DMS 273 treated with DMSO at 0.1 percent for 48 hours (cell line): ENCODE results near the gene PPP1R7.

Source experiments
- DNase-seq: peaks from one replicate; lab custom pipeline; 2025; lab: John Stamatoyannopoulos, UW

Gene PPP1R7

GRCh38 chr2:241228860-241229516, 78.7 kb downstream of the PPP1R7 start:
- DNase-seq: no peak

- no peak for DNase-seq
These were observed 79.5 kb downstream of the PPP1R7 start for GRCh38 chr2:241229563-241230401.

- DNase-seq: no peak
These were observed 80.2 kb downstream of the PPP1R7 start for GRCh38 chr2:241230435-241230834.

- no peak for DNase-seq
These were observed 82.7 kb downstream of the PPP1R7 start for GRCh38 chr2:241232736-241233575.
